ENCODE data around the gene STRN4. TPM values are rescaled to one million over a fixed set of nuclear protein-coding genes. Genes with fewer than 3 reads are reported as not detected.

STRN4 gene
- total and polyA plus RNA-seq, 7 donors: 28.6 to 72.3 (median 46.2) TPM

- no peaks in the 10 kb centered on the region for H3K4me1 ChIP-seq
- no peak overlapping the region for H3K4me3 ChIP-seq
- no peak overlapping the region for H3K27ac ChIP-seq
- DNase-seq (peak in 1 of 2 donors; percentile 40), ATAC-seq (peak in 2 of 4 donors; percentile 35 to 49)
- no peaks in the 10 kb centered on the region for H3K27me3 ChIP-seq (ENCODE audit: insufficient read depth in 3 of 3, low read length in 2 of 3)
- peaks cover 3 to 66% of the 10 kb centered on the region in 2 donors for H3K36me3 ChIP-seq (ENCODE audit: insufficient read depth in 1 of 2, low read depth in 1 of 2)
- intact Hi-C loops (cut with DNase I): loop anchor here in 1 of 2 donors (10.0 kb wide), 1 partner anchor 241 kb away; no protein-coding TSS in a partner anchor
- 29 to 40% (median 35%) methylated on average over 4 of the region's 4 CpGs for WGBS, 3 donors
- H3K9me3 ChIP-seq: no peaks in the 10 kb centered on the region
- peak; percentile 39 for TF ChIP-seq CTCF (IDR thresholded peaks at IDR 0.05)
Observed at GRCh38 chr19:46753420-46754155, 7.3 kb upstream of the STRN4 start.

- WGBS, 3 donors: 82 to 87% (median 85%) methylated on average over 21 of the region's 21 CpGs
- peaks cover 23% of the 10 kb centered on the region for H3K4me1 ChIP-seq
- no peak overlapping the region for H3K4me3 ChIP-seq
- TF ChIP-seq CTCF (IDR thresholded peaks at IDR 0.05): peak; percentile 66
- peaks cover 0 to 46% of the 10 kb centered on the region in 2 donors for H3K36me3 ChIP-seq (ENCODE audit: insufficient read depth in 1 of 2, low read depth in 1 of 2)
- H3K9me3 ChIP-seq: no peaks in the 10 kb centered on the region
- intact Hi-C loops (cut with DNase I): loop anchor here in 1 of 2 donors (5.0 kb wide), 1 partner anchor 46 kb away; no protein-coding TSS in a partner anchor
- DNase-seq: peak; percentile 74 to 82
- ATAC-seq: no peak
- H3K27ac ChIP-seq: no peak overlapping the region
- no peaks in the 10 kb centered on the region for H3K27me3 ChIP-seq (ENCODE audit: insufficient read depth in 3 of 3, low read length in 2 of 3)
Observed at GRCh38 chr19:46748325-46749109, 2.3 kb upstream of the STRN4 start.

- Histone ChIP-seq H3K4me3 (peak within 1 kb of the TSS; percentile 99), H3K36me3 (ENCODE audit: insufficient read depth in 1 of 2, low read depth in 1 of 2) (peaks cover 0 to 27% of the 10 kb centered on the region in 2 donors), H3K9me3 (no peaks in the 10 kb centered on the region), H3K27me3 (ENCODE audit: insufficient read depth in 3 of 3, low read length in 2 of 3) (no peaks in the 10 kb centered on the region), H3K27ac (peak within 1 kb of the TSS; percentile 95), H3K4me1 (peaks cover 45% of the 10 kb centered on the region)
- peak; percentile 39 to 71 (median 59) for ATAC-seq
- TF ChIP-seq CTCF (IDR thresholded peaks at IDR 0.05): no peak
- intact Hi-C loops (cut with DNase I): loop anchor here in 1 of 2 donors (5.0 kb wide), 1 partner anchor 43 kb away; no protein-coding TSS in a partner anchor
- WGBS, 3 donors: 0 to 1% (median 0%) methylated on average over 36 to 68 of the region's 68 CpGs
- no peak for DNase-seq
Observed at GRCh38 chr19:46745521-46746280, 549 bp downstream of the STRN4 start, which contains the start of gene FKRP. TSS of gene FKRP (plus strand) at chr19:46746057. CDS start at chr19:46755451, 9,394 bp downstream.

GRCh38 chr19:46745030-46745429 is 1.2 kb downstream of the STRN4 start:
- intact Hi-C loops (cut with DNase I): loop anchor here in 1 of 2 donors (5.0 kb wide), 1 partner anchor 43 kb away; no protein-coding TSS in a partner anchor
- H3K4me1 ChIP-seq: peaks cover 50% of the 10 kb centered on the region
- no peak for TF ChIP-seq CTCF (IDR thresholded peaks at IDR 0.05)
- DNase-seq: no peak
- peaks cover 0 to 20% of the 10 kb centered on the region in 2 donors for H3K36me3 ChIP-seq (ENCODE audit: insufficient read depth in 1 of 2, low read depth in 1 of 2)
- peak overlapping the region; percentile 95 for H3K27ac ChIP-seq
- no peaks in the 10 kb centered on the region for H3K27me3 ChIP-seq (ENCODE audit: insufficient read depth in 3 of 3, low read length in 2 of 3)
- H3K4me3 ChIP-seq: peak overlapping the region; percentile 99
- 13 to 18% (median 14%) methylated on average over 8 of the region's 8 CpGs for WGBS, 3 donors
- ATAC-seq: peak in 2 of 4 donors; percentile 8 to 13
- no peaks in the 10 kb centered on the region for H3K9me3 ChIP-seq

Measured in psoas muscle (tissue), 8 donors.